ENCODE data around the gene CELF4. TPM values are rescaled to one million over a fixed set of nuclear protein-coding genes. Genes with fewer than 3 reads are reported as not detected.

The CELF4 gene
- total RNA-seq, 1 experiment from 2014 or later = not detected

GRCh38 chr18:37508207-37508606, 57.4 kb downstream of the CELF4 start:
- H3K4me3 ChIP-seq (ENCODE audit: low read depth in 2 of 2, low read length in 2 of 2) = no peak overlapping the region
- CTCF ChIA-PET = no interaction called here
- intact Hi-C loops (cut with micrococcal nuclease; ENCODE audit: unreplicated experiment) = no loop called here
- in situ Hi-C loops (cut with HindIII; ENCODE audit: low pct_unique_long_range_greater_than_20kb, low sequenced_read_pairs) = no loop called here
- DNase-seq (ENCODE audit: low read depth, low spot score) = no peak
- H3K27me3 ChIP-seq (ENCODE audit: control insufficient read depth, insufficient read depth, low read length) = no peaks in the 10 kb centered on the region
- ATAC-seq = no peak
- H3K4me1 ChIP-seq (ENCODE audit: control insufficient read depth, insufficient read depth, low read length) = no peaks in the 10 kb centered on the region
- H3K9me3 ChIP-seq (ENCODE audit: control insufficient read depth, insufficient read depth, low read depth, low read length) = no peaks in the 10 kb centered on the region
- no TSS peak for BruUV-seq (replicated peaks)
- POLR2A ChIA-PET = no interaction called here
- H3K36me3 ChIP-seq (ENCODE audit: control insufficient read depth, insufficient read depth, low read length) = no peaks in the 10 kb centered on the region
- TF ChIP-seq, protein P1, sequence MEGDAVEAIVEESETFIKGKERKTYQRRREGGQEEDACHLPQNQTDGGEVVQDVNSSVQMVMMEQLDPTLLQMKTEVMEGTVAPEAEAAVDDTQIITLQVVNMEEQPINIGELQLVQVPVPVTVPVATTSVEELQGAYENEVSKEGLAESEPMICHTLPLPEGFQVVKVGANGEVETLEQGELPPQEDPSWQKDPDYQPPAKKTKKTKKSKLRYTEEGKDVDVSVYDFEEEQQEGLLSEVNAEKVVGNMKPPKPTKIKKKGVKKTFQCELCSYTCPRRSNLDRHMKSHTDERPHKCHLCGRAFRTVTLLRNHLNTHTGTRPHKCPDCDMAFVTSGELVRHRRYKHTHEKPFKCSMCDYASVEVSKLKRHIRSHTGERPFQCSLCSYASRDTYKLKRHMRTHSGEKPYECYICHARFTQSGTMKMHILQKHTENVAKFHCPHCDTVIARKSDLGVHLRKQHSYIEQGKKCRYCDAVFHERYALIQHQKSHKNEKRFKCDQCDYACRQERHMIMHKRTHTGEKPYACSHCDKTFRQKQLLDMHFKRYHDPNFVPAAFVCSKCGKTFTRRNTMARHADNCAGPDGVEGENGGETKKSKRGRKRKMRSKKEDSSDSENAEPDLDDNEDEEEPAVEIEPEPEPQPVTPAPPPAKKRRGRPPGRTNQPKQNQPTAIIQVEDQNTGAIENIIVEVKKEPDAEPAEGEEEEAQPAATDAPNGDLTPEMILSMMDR (IDR thresholded peaks at IDR 0.05) = no peak
- TF ChIP-seq, protein P2, sequence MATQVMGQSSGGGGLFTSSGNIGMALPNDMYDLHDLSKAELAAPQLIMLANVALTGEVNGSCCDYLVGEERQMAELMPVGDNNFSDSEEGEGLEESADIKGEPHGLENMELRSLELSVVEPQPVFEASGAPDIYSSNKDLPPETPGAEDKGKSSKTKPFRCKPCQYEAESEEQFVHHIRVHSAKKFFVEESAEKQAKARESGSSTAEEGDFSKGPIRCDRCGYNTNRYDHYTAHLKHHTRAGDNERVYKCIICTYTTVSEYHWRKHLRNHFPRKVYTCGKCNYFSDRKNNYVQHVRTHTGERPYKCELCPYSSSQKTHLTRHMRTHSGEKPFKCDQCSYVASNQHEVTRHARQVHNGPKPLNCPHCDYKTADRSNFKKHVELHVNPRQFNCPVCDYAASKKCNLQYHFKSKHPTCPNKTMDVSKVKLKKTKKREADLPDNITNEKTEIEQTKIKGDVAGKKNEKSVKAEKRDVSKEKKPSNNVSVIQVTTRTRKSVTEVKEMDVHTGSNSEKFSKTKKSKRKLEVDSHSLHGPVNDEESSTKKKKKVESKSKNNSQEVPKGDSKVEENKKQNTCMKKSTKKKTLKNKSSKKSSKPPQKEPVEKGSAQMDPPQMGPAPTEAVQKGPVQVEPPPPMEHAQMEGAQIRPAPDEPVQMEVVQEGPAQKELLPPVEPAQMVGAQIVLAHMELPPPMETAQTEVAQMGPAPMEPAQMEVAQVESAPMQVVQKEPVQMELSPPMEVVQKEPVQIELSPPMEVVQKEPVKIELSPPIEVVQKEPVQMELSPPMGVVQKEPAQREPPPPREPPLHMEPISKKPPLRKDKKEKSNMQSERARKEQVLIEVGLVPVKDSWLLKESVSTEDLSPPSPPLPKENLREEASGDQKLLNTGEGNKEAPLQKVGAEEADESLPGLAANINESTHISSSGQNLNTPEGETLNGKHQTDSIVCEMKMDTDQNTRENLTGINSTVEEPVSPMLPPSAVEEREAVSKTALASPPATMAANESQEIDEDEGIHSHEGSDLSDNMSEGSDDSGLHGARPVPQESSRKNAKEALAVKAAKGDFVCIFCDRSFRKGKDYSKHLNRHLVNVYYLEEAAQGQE (IDR thresholded peaks at IDR 0.05; ENCODE audit: insufficient read depth in 1 of 2, low read depth in 2 of 2, low read length in 1 of 2) = no peak
- no peak for TF ChIP-seq POLR2AphosphoS5 (IDR thresholded peaks at IDR 0.05; ENCODE audit: low read depth, low read length)
- no peak for TF ChIP-seq TCF7L2 (IDR thresholded peaks at IDR 0.05; ENCODE audit: low read depth, low read length)
- no peak for TF ChIP-seq SIN3A (IDR thresholded peaks at IDR 0.05; ENCODE audit: borderline replicate concordance, insufficient read depth, low read depth, low read length)
- H3K27ac ChIP-seq (ENCODE audit: low read length) = no peak overlapping the region

DNA sequence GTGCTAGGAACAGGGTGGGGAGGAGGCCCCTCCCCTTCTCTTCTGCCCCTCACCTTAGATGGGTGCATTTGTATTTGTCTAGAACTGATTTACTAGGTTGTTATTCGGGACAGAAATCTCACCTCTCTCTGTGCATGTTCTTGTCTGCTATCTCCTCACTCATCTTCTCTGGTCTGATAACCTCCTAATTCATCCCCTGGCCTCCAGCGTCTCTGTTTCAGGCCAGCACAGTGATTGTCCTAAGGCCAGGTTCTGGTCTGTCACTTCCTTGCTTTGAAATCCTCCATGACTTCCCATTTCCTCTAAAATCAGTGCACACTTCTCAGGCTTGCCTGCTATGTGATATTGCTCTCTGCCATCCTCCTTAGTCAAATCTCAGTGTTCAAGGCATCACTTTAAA, 58.4 kb downstream of the CELF4 start:
- DNase-seq (ENCODE audit: low read depth, low spot score) = no peak
- Histone ChIP-seq H3K4me3 (ENCODE audit: low read depth in 2 of 2, low read length in 2 of 2) (no peak overlapping the region), H3K36me3 (ENCODE audit: control insufficient read depth, insufficient read depth, low read length) (no peaks in the 10 kb centered on the region), H3K9me3 (ENCODE audit: control insufficient read depth, insufficient read depth, low read depth, low read length) (no peaks in the 10 kb centered on the region), H3K4me1 (ENCODE audit: control insufficient read depth, insufficient read depth, low read length) (no peaks in the 10 kb centered on the region), H3K27ac (ENCODE audit: low read length) (no peak overlapping the region), H3K27me3 (ENCODE audit: control insufficient read depth, insufficient read depth, low read length) (no peaks in the 10 kb centered on the region)
- TF ChIP-seq, protein P1 (IDR thresholded peaks at IDR 0.05) = no peak
- TF ChIP-seq POLR2AphosphoS5 (IDR thresholded peaks at IDR 0.05; ENCODE audit: low read depth, low read length) (no peak), SIN3A (IDR thresholded peaks at IDR 0.05; ENCODE audit: borderline replicate concordance, insufficient read depth, low read depth, low read length) (no peak), TCF7L2 (IDR thresholded peaks at IDR 0.05; ENCODE audit: low read depth, low read length) (no peak)
- TF ChIP-seq, protein P2 (IDR thresholded peaks at IDR 0.05; ENCODE audit: insufficient read depth in 1 of 2, low read depth in 2 of 2, low read length in 1 of 2) = no peak
- ChIA-PET POLR2A (no interaction called here), CTCF (no interaction called here)
- in situ Hi-C loops (cut with HindIII; ENCODE audit: low pct_unique_long_range_greater_than_20kb, low sequenced_read_pairs) (no loop called here), intact Hi-C loops (cut with micrococcal nuclease; ENCODE audit: unreplicated experiment) (no loop called here)
- no peak for ATAC-seq
- no TSS peak for BruUV-seq (replicated peaks)
